Vagina (tissue), 2 donors: ENCODE results near the gene GATAD2A. TPM values are rescaled to one million over a fixed set of nuclear protein-coding genes. Genes with fewer than 3 reads are reported as not detected.
A peak's percentile ranks its signal among the peaks of the same experiment; 100 is the strongest.

Source experiments
- DNase-seq, 2 donors: peaks; one replicate each; pipeline ENCODE4 v3.0.0-alpha.2; 2017; ENCODE audit errors: extremely low spot score in 2 of 2
- H3K27ac ChIP-seq: fragments of 200-600 bp; sonication (generic); one replicate; pipeline ENCODE4 v1.5.1; 2019
- H3K27me3 ChIP-seq: fragments of 200-600 bp; sonication (generic); one replicate; pipeline ENCODE4 v1.5.1; 2019
- H3K36me3 ChIP-seq, 2 donors: fragments of 200-600 bp; sonication (generic); one replicate each; pipeline ENCODE4 v1.5.1; 2017 to 2019
- H3K4me1 ChIP-seq: fragments of 200-600 bp; sonication (generic); one replicate; pipeline ENCODE4 v1.5.1; 2019
- H3K4me3 ChIP-seq, 2 donors: fragments of 200-600 bp; sonication (generic); 1 replicate in 1 of 2; 2 replicates in 1 of 2; pipeline ENCODE4 v1.5.1; 2016 to 2019
- H3K9me3 ChIP-seq: fragments of 200-600 bp; sonication (generic); one replicate; pipeline ENCODE4 v1.5.1; 2019
- POLR2A ChIP-seq, 2 donors: fragments of 450-650 bp; IDR thresholded peaks; one replicate each; pipeline ENCODE4 v1.6.1; 2017; ENCODE audit warnings: antibody characterized with exemption in 2 of 2, mild to moderate bottlenecking in 2 of 2, moderate library complexity in 2 of 2
- POLR2AphosphoS5 ChIP-seq, 2 donors: sonication (generic); formaldehyde crosslinking; IDR thresholded peaks; one replicate each; pipeline ENCODE4 v1.9.0; 2017; ENCODE audit warnings: antibody characterized with exemption in 2 of 2, mild to moderate bottlenecking in 2 of 2, low read depth in 1 of 2; ENCODE audit not compliant: insufficient read depth in 1 of 2
- intact Hi-C: fragments of 100-400 bp; cut with DNase I; formaldehyde crosslinking; loops from one replicate; pipeline ENCODE4 v1.15.1; 2023
- total RNA-seq: library from RNA; depleted of rRNA; stranded (reverse); fragments of >200 nt; gene quantifications from one replicate; pipeline ENCODE4 v1.2.3, GENCODE V29; 2016
- TF ChIP-seq, protein P1 (sequence below), 3 experiments: fragments of 450-650 bp in 2 of 3; fragments of 200-600 bp in 1 of 3; sonication (generic) in 1 of 3; IDR thresholded peaks; one replicate each; pipeline ENCODE4 v1.5.1; 2017 to 2019; ENCODE audit warnings: antibody characterized with exemption in 3 of 3, mild to moderate bottlenecking in 2 of 3, moderate library complexity in 2 of 3

The GATAD2A gene
- total RNA-seq, 1 donor from 2014 or later = 49.6 TPM

- Histone ChIP-seq H3K4me3 (no peak overlapping the region), H3K27ac (no peak overlapping the region), H3K36me3 (peaks cover 0 to 7% of the 10 kb centered on the region in 2 donors), H3K9me3 (no peaks in the 10 kb centered on the region), H3K4me1 (peaks cover 64% of the 10 kb centered on the region), H3K27me3 (no peaks in the 10 kb centered on the region)
- intact Hi-C loops = loop anchor here (10.0 kb wide), 1 partner anchor 81 kb away; the partner anchor contains the start of gene GATAD2A
- no peak for TF ChIP-seq POLR2A (IDR thresholded peaks at IDR 0.05)
- TF ChIP-seq, protein P1, sequence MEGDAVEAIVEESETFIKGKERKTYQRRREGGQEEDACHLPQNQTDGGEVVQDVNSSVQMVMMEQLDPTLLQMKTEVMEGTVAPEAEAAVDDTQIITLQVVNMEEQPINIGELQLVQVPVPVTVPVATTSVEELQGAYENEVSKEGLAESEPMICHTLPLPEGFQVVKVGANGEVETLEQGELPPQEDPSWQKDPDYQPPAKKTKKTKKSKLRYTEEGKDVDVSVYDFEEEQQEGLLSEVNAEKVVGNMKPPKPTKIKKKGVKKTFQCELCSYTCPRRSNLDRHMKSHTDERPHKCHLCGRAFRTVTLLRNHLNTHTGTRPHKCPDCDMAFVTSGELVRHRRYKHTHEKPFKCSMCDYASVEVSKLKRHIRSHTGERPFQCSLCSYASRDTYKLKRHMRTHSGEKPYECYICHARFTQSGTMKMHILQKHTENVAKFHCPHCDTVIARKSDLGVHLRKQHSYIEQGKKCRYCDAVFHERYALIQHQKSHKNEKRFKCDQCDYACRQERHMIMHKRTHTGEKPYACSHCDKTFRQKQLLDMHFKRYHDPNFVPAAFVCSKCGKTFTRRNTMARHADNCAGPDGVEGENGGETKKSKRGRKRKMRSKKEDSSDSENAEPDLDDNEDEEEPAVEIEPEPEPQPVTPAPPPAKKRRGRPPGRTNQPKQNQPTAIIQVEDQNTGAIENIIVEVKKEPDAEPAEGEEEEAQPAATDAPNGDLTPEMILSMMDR (IDR thresholded peaks at IDR 0.05) = no peak
- no peak for TF ChIP-seq POLR2AphosphoS5 (IDR thresholded peaks at IDR 0.05; ENCODE audit: insufficient read depth in 1 of 2, low read depth in 1 of 2)
- no peak for DNase-seq
Measured at GRCh38 chr19:19485998-19486290, 80.5 kb downstream of the GATAD2A start.

DNA sequence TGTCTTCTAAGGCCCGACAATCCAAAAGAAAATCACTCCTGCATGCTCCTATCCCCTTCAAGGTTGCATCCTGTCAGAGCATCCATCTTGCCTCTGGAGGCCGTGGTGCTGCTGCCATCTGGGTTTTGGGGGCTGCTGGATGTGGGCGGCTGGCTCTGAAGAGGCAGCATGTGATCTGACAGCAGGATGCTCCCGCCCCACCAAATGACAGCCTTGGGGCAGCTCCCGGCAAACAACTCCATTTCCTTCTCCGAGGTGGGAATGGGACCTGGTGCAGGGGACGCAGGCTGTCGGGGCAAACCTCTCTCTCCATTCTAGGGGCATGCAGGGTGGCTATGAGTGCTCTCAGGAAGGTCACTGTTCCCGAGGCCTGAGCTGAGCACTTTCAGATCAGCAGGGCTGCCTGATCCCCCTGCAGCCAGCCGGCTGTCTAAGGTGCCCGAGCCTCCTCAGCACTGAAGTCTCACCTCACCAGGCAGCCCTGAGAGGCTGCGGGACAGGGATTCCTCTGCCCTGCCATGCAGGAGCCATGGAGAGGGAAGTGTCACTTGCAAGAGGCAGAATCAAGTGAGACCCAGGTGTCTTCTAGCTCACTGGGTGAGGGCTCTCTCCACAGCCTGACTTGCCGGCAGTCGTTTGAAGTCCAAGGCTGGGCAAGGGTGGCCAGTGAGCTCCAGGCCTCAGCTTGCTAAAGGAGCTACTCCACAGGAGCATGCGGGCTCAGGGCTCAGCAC is 81.0 kb downstream of the GATAD2A start:
- TF ChIP-seq POLR2AphosphoS5 (IDR thresholded peaks at IDR 0.05; ENCODE audit: insufficient read depth in 1 of 2, low read depth in 1 of 2) (no peak), POLR2A (IDR thresholded peaks at IDR 0.05) (no peak)
- TF ChIP-seq, protein P1 (IDR thresholded peaks at IDR 0.05) = no peak
- Histone ChIP-seq H3K9me3 (no peaks in the 10 kb centered on the region), H3K4me1 (peaks cover 63% of the 10 kb centered on the region), H3K27me3 (no peaks in the 10 kb centered on the region), H3K27ac (no peak overlapping the region), H3K36me3 (peaks cover 0 to 6% of the 10 kb centered on the region in 2 donors), H3K4me3 (no peak overlapping the region)
- intact Hi-C loops = loop anchor here (10.0 kb wide), 1 partner anchor 82 kb away; the partner anchor contains the start of gene GATAD2A
- no peak for DNase-seq

DNA sequence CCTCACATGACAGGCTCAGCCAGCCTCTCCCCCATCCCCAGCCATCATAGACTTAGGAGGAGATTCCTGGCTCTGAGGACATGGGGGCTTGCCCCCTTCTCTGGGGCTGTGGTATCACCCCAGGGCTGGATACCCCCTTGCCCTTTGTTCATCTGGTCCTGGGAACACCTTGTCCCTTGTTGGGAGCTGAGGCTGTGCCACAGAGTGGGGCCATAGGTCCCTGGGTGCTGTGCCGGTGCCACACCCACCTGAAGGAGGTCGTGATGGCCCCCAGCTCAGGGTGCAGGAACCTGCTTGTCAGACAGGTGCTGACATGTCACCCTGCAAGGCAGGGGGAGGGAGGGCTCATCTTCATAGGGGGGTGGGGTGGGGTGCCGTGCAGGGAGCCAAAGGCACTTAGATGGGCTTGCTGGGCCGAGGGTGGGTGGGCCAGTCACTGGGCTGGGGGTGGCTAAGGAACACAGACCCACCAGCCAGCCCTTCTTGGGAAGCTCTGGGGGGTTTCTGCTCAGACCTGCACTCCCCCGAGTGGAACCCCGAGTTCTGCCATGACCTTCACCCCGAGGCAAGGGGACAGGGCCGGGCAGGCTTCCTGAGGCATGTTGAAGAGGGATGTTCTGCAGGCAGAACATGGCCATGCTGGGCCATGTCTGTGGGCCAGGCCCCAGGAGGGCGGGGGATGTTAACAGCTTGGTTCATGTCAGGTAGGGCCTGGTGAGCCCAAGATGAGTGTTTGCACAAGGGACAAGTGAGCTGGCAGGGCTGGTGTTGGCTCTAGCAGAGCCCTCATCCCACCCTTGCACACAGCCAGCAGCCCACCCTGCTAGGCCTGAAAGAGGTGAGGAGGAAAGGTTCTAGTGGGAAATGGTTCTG is 81.8 kb downstream of the GATAD2A start:
- no peaks in the 10 kb centered on the region for H3K9me3 ChIP-seq
- no peak for DNase-seq
- H3K4me1 ChIP-seq = peaks cover 57% of the 10 kb centered on the region
- intact Hi-C loops = loop anchor here (10.0 kb wide), 1 partner anchor 83 kb away; the partner anchor contains the start of gene GATAD2A
- H3K36me3 ChIP-seq = no peaks in the 10 kb centered on the region
- TF ChIP-seq, protein P1 (IDR thresholded peaks at IDR 0.05) = no peak
- H3K4me3 ChIP-seq = no peak overlapping the region
- H3K27me3 ChIP-seq = no peaks in the 10 kb centered on the region
- H3K27ac ChIP-seq = no peak overlapping the region

- H3K4me3 ChIP-seq = no peak overlapping the region
- peaks cover 0 to 3% of the 10 kb centered on the region in 2 donors for H3K36me3 ChIP-seq
- H3K27ac ChIP-seq = peak overlapping the region; percentile 75
- DNase-seq = no peak
- TF ChIP-seq, protein P1 (IDR thresholded peaks at IDR 0.05) = no peak
- TF ChIP-seq POLR2A (IDR thresholded peaks at IDR 0.05) (no peak), POLR2AphosphoS5 (IDR thresholded peaks at IDR 0.05; ENCODE audit: insufficient read depth in 1 of 2, low read depth in 1 of 2) (no peak)
- no peaks in the 10 kb centered on the region for H3K9me3 ChIP-seq
- peaks cover 57% of the 10 kb centered on the region for H3K4me1 ChIP-seq
- intact Hi-C loops = loop anchor here (10.0 kb wide), 1 partner anchor 83 kb away; the partner anchor contains the start of gene GATAD2A
- no peaks in the 10 kb centered on the region for H3K27me3 ChIP-seq
Measured at GRCh38 chr19:19487950-19488874, 82.7 kb downstream of the GATAD2A start.
